T-cell (primary cell): ENCODE data around the gene SFSWAP. TPM values are rescaled to one million over a fixed set of nuclear protein-coding genes. Genes with fewer than 3 reads are reported as not detected.
"Not testable (repeated sequence)": the region's sequence is repeated elsewhere in the genome, so short reads cannot be mapped to it uniquely, and the experiment has no call there.

Experiments used
- ATAC-seq, 4 experiments: fragments of 200-7000 bp in 3 of 4; fragments of 150-1000 bp in 1 of 4; cut with Tn5 transposase; replicated peaks in 1 of 4; 1 replicate in 3 of 4; 2 replicates in 1 of 4; pipeline ENCODE4 v1.10.0; 2021; ENCODE audit warnings: moderate library complexity in 3 of 4, mild to moderate bottlenecking in 2 of 4, moderate number of reproducible peaks in 1 of 4
- CTCF ChIA-PET, 2 donors: fragments of 300-600 bp; sonication (Branson Sonifier 250); formaldehyde crosslinking; loops; one replicate each; lab custom pipeline; 2022; ENCODE audit warnings: antibody characterized with exemption in 2 of 2; lab: Charles Lee
- POLR2A ChIA-PET, 2 donors: fragments of 300-600 bp; sonication (Branson Sonifier 250); formaldehyde crosslinking; loops; one replicate each; lab custom pipeline; 2022; ENCODE audit warnings: antibody characterized with exemption in 2 of 2; lab: Charles Lee
- DNase-seq, 35 experiments: peaks; one replicate each; pipeline versions ENCODE4 v3.0.0 to v3.0.0-alpha.2; 2013 to 2023
- H3K27ac ChIP-seq: one replicate; pipeline ENCODE4 v1.5.1; 2013; ENCODE audit warnings: low read length
- H3K27me3 ChIP-seq, 2 experiments: replicated peaks in 1 of 2; 1 replicate in 1 of 2; 2 replicates in 1 of 2; pipeline versions ENCODE4 v1.6.1 to v1.7.0; 2013; ENCODE audit warnings: low read length in 1 of 2, mixed read lengths in 1 of 2; ENCODE audit not compliant: control insufficient read depth in 2 of 2, insufficient read depth in 2 of 2; ENCODE audit errors: extremely low read depth in 1 of 2
- H3K36me3 ChIP-seq, 2 donors: 1 replicate in 1 of 2; 2 replicates in 1 of 2; pipeline versions ENCODE4 v1.6.1 to v1.7.0; 2013; ENCODE audit warnings: low read length in 1 of 2; ENCODE audit not compliant: control insufficient read depth in 2 of 2, insufficient read depth in 1 of 2; ENCODE audit errors: extremely low read depth in 1 of 2
- H3K4me1 ChIP-seq, 2 experiments: 1 replicate in 1 of 2; 2 replicates in 1 of 2; pipeline versions ENCODE4 v1.6.1 to v1.7.0; 2013; ENCODE audit warnings: low read length in 2 of 2, mixed read lengths in 1 of 2; ENCODE audit not compliant: insufficient read depth in 2 of 2, control insufficient read depth in 1 of 2; ENCODE audit errors: extremely low read depth in 1 of 2
- H3K4me3 ChIP-seq, 2 donors: 1 replicate in 1 of 2; 2 replicates in 1 of 2; pipeline versions ENCODE4 v1.5.1 to v1.7.0; 2013; ENCODE audit warnings: mild to moderate bottlenecking in 2 of 2, low read length in 1 of 2, moderate library complexity in 1 of 2; ENCODE audit not compliant: control insufficient read depth in 1 of 2; ENCODE audit errors: extremely low read depth in 1 of 2
- H3K9me3 ChIP-seq: 2 replicates; pipeline ENCODE4 v1.7.0; 2013
- H3K27ac Mint-ChIP-seq, 2 donors: one replicate each; pipeline ENCODE4 v1.8.0; 2020 to 2021; ENCODE audit warnings: mild to moderate bottlenecking in 2 of 2, mixed read lengths in 2 of 2
- H3K27me3 Mint-ChIP-seq, 2 donors: one replicate each; pipeline ENCODE4 v1.8.0; 2021 to 2022; ENCODE audit warnings: mixed read lengths in 2 of 2
- H3K36me3 Mint-ChIP-seq: one replicate; pipeline ENCODE4 v1.8.0; 2021; ENCODE audit warnings: mixed read lengths
- H3K4me1 Mint-ChIP-seq, 3 donors: one replicate each; pipeline ENCODE4 v1.8.0; 2020 to 2022; ENCODE audit warnings: mixed read lengths in 3 of 3, mild to moderate bottlenecking in 1 of 3
- H3K4me3 Mint-ChIP-seq, 3 donors: one replicate each; pipeline ENCODE4 v1.8.0; 2020 to 2022; ENCODE audit warnings: mild to moderate bottlenecking in 3 of 3, mixed read lengths in 3 of 3, moderate library complexity in 3 of 3
- H3K9me3 Mint-ChIP-seq, 3 donors: one replicate each; pipeline ENCODE4 v1.8.0; 2020 to 2022; ENCODE audit warnings: mixed read lengths in 3 of 3
- WGBS: methylation state at CpG from one replicate; pipeline ENCODE4 v1.1.5; 2013; ENCODE audit warnings: missing lambda C conversion rate; ENCODE audit not compliant: insufficient coverage; 5-methylcytosine and 5-hydroxymethylcytosine counted together
- total RNA-seq, 35 experiments: library from RNA in 6 of 35; stranded (reverse) in 6 of 35; fragments of 120-200 nt in 1 of 35; gene quantifications; one replicate each; pipeline versions ENCODE4 v1.2.1 to v1.2.4 and lab custom pipeline; 2013 to 2026

Gene SFSWAP
- total RNA-seq, 5 donors from 2014 or later (not counting 1 experiment from before 2014, with no cell fraction given), result 95.7 to 110 (median 106) TPM

DNA sequence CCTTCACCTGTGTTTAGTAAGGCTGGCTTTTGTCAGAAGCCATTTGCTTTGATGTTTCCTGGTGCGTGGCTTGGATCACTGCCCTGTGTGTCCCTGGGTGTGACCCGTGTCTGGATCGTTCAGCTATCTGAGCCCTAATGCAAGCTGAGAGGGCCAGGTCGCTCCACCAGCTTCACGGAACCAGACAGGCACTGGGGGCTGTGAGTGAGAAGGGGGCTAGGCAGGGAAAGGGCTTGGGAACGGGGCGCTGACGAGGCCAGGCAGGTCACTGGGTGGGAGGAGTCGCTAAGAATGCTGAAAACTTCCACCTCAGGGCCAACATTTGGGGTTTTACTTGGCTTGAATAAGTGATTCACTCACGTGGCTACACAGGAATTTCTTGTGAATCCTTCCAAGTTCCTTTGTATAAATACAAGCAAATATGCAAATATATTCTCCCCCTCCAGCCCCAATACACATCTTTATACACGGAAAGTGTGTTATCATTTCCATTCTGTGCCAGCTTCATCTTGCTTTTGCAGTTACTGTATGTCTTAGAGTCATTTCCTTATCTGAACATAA lies 93.2 kb downstream of the SFSWAP start:
- no peak overlapping the region for H3K4me3 Mint-ChIP-seq
- no peak overlapping the region for H3K27ac Mint-ChIP-seq
- no peaks in the 10 kb centered on the region for H3K9me3 ChIP-seq
- H3K4me1 Mint-ChIP-seq, result no peaks in the 10 kb centered on the region
- ATAC-seq (no peak), DNase-seq (no peak)
- H3K4me3 ChIP-seq, result no peak overlapping the region
- CTCF ChIA-PET, result no interaction called here
- no peak overlapping the region for H3K27ac ChIP-seq
- H3K36me3 Mint-ChIP-seq, result peaks cover 31% of the 10 kb centered on the region
- POLR2A ChIA-PET, result no interaction called here
- no peaks in the 10 kb centered on the region for H3K9me3 Mint-ChIP-seq
- 69% methylated on average over 6 of the region's 11 CpGs for WGBS
- peaks cover 0 to 1% of the 10 kb centered on the region in 2 experiments for H3K4me1 ChIP-seq
- no peaks in the 10 kb centered on the region for H3K27me3 ChIP-seq
- peaks cover 0 to 27% of the 10 kb centered on the region in 2 donors for H3K36me3 ChIP-seq
- H3K27me3 Mint-ChIP-seq, result no peaks in the 10 kb centered on the region

DNA sequence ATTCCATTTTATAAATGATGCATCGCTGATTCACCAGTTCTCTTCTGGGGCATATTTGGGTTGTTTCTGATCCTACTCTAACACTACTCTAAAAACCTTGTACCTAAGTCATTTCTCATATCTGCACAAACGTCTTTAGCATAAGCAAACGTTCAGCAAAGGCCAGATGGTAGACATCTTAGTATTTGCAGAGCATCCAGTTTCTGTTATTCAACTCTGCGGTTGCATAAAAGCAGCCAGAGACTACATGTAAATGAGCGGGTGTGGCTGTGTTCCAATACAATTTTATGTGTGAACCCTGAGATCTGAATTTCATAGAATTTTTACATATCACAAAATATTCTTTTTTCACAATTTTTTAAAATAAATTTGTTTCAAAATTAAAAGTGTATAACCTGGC lies 94.5 kb downstream of the SFSWAP start:
- no peak overlapping the region for H3K4me3 Mint-ChIP-seq
- no peak overlapping the region for H3K27ac Mint-ChIP-seq
- no peak for ATAC-seq
- Histone ChIP-seq H3K27me3 (no peaks in the 10 kb centered on the region), H3K9me3 (no peaks in the 10 kb centered on the region), H3K27ac (no peak overlapping the region), H3K4me3 (no peak overlapping the region), H3K4me1 (peaks cover 0 to 2% of the 10 kb centered on the region in 2 experiments), H3K36me3 (peaks cover 0 to 14% of the 10 kb centered on the region in 2 donors)
- ChIA-PET POLR2A (no interaction called here), CTCF (no interaction called here)
- no peak for DNase-seq
- H3K9me3 Mint-ChIP-seq, result no peaks in the 10 kb centered on the region
- no peaks in the 10 kb centered on the region for H3K27me3 Mint-ChIP-seq
- H3K36me3 Mint-ChIP-seq, result peaks cover 18% of the 10 kb centered on the region
- whole genome bisulfite sequencing, result 67% methylated on average over 1 of the region's 5 CpGs
- H3K4me1 Mint-ChIP-seq, result no peaks in the 10 kb centered on the region

DNA sequence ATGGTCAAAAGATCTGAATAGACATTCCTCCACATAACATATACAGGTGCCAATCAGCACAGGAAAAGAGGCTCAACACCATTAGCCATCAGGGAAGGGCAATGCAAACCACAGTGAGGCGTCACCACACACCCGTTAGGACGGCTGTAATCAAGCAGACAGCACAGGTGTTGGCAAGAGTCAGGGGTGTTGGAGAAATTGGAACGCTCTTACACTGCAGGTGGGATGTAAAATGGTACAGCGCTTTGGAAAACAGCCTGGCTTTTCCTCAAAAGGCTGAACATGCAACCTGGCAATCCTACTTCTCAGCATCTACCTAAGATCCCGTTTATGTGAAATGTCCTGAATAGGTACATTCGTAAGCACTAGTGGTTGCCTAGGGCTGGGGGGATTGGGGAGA lies 95.8 kb downstream of the SFSWAP start:
- WGBS, result no CpG with 5 or more reads among the region's 7 CpGs
- Histone ChIP-seq H3K4me1 (peaks cover 0 to 2% of the 10 kb centered on the region in 2 experiments), H3K27me3 (peaks cover 0 to 4% of the 10 kb centered on the region in 2 experiments), H3K27ac (no peak overlapping the region), H3K4me3 (no peak overlapping the region), H3K36me3 (peaks cover 0 to 10% of the 10 kb centered on the region in 2 donors), H3K9me3 (no peaks in the 10 kb centered on the region)
- peaks cover 10% of the 10 kb centered on the region for H3K36me3 Mint-ChIP-seq
- ChIA-PET POLR2A (no interaction called here), CTCF (no interaction called here)
- H3K4me3 Mint-ChIP-seq, result no peak overlapping the region
- no peaks in the 10 kb centered on the region for H3K4me1 Mint-ChIP-seq
- no peak for DNase-seq
- H3K27ac Mint-ChIP-seq, result peak overlapping the region in 1 of 2 donors; percentile 34
- H3K27me3 Mint-ChIP-seq, result peaks cover 0 to under 1% of the 10 kb centered on the region in 2 donors
- no peak for ATAC-seq
- no peaks in the 10 kb centered on the region for H3K9me3 Mint-ChIP-seq

DNA sequence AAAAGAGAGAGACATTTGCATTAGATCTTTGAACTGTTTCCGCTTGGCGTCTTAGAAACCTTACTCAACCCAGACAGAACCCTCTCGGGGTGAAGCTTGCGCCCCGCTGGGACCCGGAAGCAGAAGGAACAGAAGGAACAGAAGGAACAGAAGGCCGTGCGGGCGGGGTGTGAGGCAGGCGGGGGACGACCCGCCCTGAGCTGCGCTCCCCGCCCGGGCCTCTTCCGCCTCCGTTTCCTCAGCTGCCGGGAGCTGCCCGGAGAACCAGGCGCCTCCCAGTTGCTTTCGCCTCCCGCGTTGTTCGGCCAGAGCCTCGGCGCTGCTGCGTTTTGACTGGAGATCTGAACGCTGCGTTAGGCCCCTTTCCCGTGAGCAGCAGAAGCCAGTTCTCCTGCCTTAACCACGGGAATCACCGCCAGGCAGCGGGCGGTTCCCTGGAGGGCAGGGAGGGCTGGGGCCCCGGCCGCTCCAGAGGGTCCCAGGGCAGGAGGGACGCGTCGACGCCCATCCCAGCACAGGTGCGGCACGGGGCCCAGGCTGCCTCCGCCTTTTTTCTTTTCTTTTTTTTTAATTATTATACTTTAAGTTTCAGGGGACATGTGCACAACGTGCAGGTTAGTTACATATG lies 98.0 kb downstream of the SFSWAP start:
- H3K4me3 ChIP-seq, result peak overlapping the region; percentile 42 to 47
- Mint-ChIP-seq H3K4me3 (peak overlapping the region; percentile 70 to 73 (median 72)), H3K4me1 (no peaks in the 10 kb centered on the region), H3K27ac (peak overlapping the region; percentile 61 to 82), H3K27me3 (peaks cover 0 to 3% of the 10 kb centered on the region in 2 donors), H3K9me3 (peaks cover 0 to 11% (median 6%) of the 10 kb centered on the region in 3 donors), H3K36me3 (peaks cover 14% of the 10 kb centered on the region)
- ChIA-PET CTCF (interaction anchor here in 1 of 2 donors (0.6 kb wide), 2 partner anchors 35 to 77 kb away, joined by 3 to 4 read pairs; no protein-coding TSS in a partner anchor), POLR2A (no interaction called here)
- peak in 29 of 35 experiments; percentile 20 to 60 (median 33) for DNase-seq
- no peaks in the 10 kb centered on the region for H3K36me3 ChIP-seq
- H3K4me1 ChIP-seq, result peaks cover 0 to 2% of the 10 kb centered on the region in 2 experiments
- no peaks in the 10 kb centered on the region for H3K9me3 ChIP-seq
- ATAC-seq, result peak; percentile 54 to 96 (median 76)
- no peak overlapping the region for H3K27ac ChIP-seq
- 67% methylated on average over 27 of the region's 44 CpGs for WGBS
- H3K27me3 ChIP-seq, result peaks cover 0 to 8% of the 10 kb centered on the region in 2 experiments

DNA sequence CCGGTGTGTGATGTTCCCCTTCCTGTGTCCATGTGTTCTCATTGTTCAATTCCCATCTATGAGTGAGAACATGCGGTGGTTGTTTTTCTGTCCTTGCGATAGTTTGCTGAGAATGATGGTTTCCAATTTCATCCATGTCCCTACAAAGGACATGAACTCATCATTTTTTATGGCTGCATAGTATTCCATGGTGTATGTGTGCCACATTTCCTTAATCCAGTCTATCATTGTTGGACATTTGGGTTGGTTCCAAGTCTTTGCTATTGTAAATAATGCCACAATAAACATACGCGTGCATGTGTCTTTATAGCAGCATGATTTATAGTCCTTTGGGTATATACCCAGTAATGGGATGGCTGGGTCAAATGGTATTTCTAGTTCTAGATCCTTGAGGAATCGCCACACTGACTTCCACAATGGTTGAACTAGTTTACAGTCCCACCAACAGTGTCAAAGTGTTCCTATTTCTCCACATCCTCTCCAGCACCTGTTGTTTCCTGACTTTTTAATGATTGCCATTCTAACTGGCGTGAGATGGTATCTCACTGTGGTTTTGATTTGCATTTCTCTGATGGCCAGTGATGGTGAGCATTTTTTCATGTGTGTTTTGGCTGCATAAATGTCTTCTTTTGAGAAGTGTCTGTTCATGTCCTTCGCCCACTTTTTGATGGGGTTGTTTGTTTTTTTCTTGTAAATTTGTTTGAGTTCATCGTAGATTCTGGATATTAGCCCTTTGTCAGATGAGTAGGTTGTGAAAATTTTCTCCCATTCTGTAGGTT lies 98.8 kb downstream of the SFSWAP start:
- peak overlapping the region; percentile 39 to 55 for H3K27ac Mint-ChIP-seq
- no CpG with 5 or more reads among the region's 9 CpGs for WGBS
- H3K9me3 ChIP-seq, H3K4me1 ChIP-seq, H3K27me3 ChIP-seq, ATAC-seq, H3K27ac ChIP-seq, H3K4me1 Mint-ChIP-seq, H3K27me3 Mint-ChIP-seq, H3K4me3 ChIP-seq, DNase-seq, H3K36me3 ChIP-seq, POLR2A ChIA-PET, CTCF ChIA-PET: not testable (repeated sequence)
- peaks cover 0 to 11% (median 6%) of the 10 kb centered on the region in 3 donors for H3K9me3 Mint-ChIP-seq
- peak overlapping the region in 2 of 3 donors; percentile 70 to 73 for H3K4me3 Mint-ChIP-seq
- H3K36me3 Mint-ChIP-seq, result peaks cover 14% of the 10 kb centered on the region

DNA sequence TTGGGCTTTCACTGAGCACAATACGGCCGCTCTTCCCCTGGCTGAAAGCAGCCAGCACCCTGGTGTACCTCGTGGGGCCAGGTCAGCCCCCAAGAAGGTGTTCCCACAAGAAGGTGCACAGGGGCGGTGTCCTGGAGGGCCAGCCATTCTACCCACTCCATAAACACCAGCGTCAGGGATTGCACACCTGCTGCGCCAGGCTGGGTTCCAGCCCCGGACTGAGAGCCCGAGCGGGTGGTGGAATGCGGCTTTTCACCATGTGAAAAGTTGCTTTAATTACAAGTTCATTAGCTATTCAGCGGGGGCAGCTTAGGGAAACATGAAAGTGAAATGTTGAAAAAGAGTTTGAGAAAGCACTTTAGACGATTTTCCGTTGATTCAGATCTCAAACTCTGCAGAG lies 99.8 kb downstream of the SFSWAP start:
- no peak overlapping the region for H3K4me3 Mint-ChIP-seq
- CTCF ChIA-PET, result no interaction called here
- H3K4me1 ChIP-seq, result peaks cover 0 to 2% of the 10 kb centered on the region in 2 experiments
- H3K27me3 Mint-ChIP-seq, result peaks cover 0 to 3% of the 10 kb centered on the region in 2 donors
- no peak for DNase-seq
- WGBS, result 84% methylated on average over 11 of the region's 13 CpGs
- POLR2A ChIA-PET, result no interaction called here
- H3K9me3 Mint-ChIP-seq, result peaks cover 0 to 11% (median 6%) of the 10 kb centered on the region in 3 donors
- no peak for ATAC-seq
- no peak overlapping the region for H3K4me3 ChIP-seq
- H3K27ac Mint-ChIP-seq, result no peak overlapping the region
- H3K9me3 ChIP-seq, result no peaks in the 10 kb centered on the region
- H3K27me3 ChIP-seq, result peaks cover 0 to 8% of the 10 kb centered on the region in 2 experiments
- H3K36me3 ChIP-seq, result no peaks in the 10 kb centered on the region
- no peak overlapping the region for H3K27ac ChIP-seq
- H3K4me1 Mint-ChIP-seq, result no peaks in the 10 kb centered on the region
- peaks cover 9% of the 10 kb centered on the region for H3K36me3 Mint-ChIP-seq
